H1 (cell line): ENCODE data around the gene BCAS3. TPM values are rescaled to one million over a fixed set of nuclear protein-coding genes. Genes with fewer than 3 reads are reported as not detected.

Experiments
- CTCF ChIA-PET: fragments of 300-600 bp; sonication (Branson Sonifier 250); formaldehyde crosslinking; loops from one replicate; lab custom pipeline; 2021; ENCODE audit not compliant: partially characterized antibody; lab: Charles Lee
- POLR2A ChIA-PET: fragments of 300-600 bp; sonication (Branson Sonifier 250); formaldehyde crosslinking; loops from one replicate; lab custom pipeline; 2021; ENCODE audit warnings: inconsistent platforms; ENCODE audit not compliant: partially characterized antibody; lab: Charles Lee
- DNase-seq, 2 experiments: peaks; one replicate each; pipeline versions ENCODE4 v3.0.0 to v3.0.0-alpha.2; 2010 to 2022; ENCODE audit warnings: low spot score in 2 of 2, low read depth in 1 of 2, mixed read lengths in 1 of 2
- FAIRE-seq: peaks from 2 replicates; lab custom pipeline; 2011; peaks lifted over from hg19 to GRCh38; lab: Jason Lieb, UNC
- H2AFZ ChIP-seq: 2 replicates; pipeline ENCODE4 v1.8.1; 2012; ENCODE audit warnings: low read length, inconsistent platforms
- H2AK5ac ChIP-seq: 2 replicates; pipeline ENCODE4 v1.6.1; 2013; ENCODE audit warnings: low read depth, low read length
- H2BK120ac ChIP-seq: replicated peaks from 2 replicates; pipeline ENCODE3; 2013; ENCODE audit warnings: low read depth, low read length, inconsistent platforms
- H2BK12ac ChIP-seq: 2 replicates; pipeline ENCODE4 v1.6.1; 2013; ENCODE audit warnings: low read depth, low read length
- H2BK15ac ChIP-seq: 2 replicates; pipeline ENCODE4 v1.6.1; 2013; ENCODE audit warnings: low read length
- H2BK20ac ChIP-seq: 2 replicates; pipeline ENCODE4 v1.6.1; 2013; ENCODE audit warnings: low read length
- H2BK5ac ChIP-seq: 2 replicates; pipeline ENCODE4 v1.6.1; 2013; ENCODE audit warnings: low read depth, low read length
- H3K14ac ChIP-seq: 2 replicates; pipeline ENCODE4 v1.6.1; 2013; ENCODE audit warnings: inconsistent platforms; ENCODE audit not compliant: insufficient read length
- H3K18ac ChIP-seq: 2 replicates; pipeline ENCODE4 v1.6.1; 2013; ENCODE audit warnings: low read length; ENCODE audit errors: extremely low read depth
- H3K23ac ChIP-seq: 2 replicates; pipeline ENCODE4 v1.6.1; 2013; ENCODE audit warnings: inconsistent platforms; ENCODE audit not compliant: insufficient read length
- H3K23me2 ChIP-seq: 2 replicates; pipeline ENCODE4 v1.6.1; 2013; ENCODE audit warnings: low read depth, low read length
- H3K27ac ChIP-seq: 2 replicates; pipeline ENCODE4 v1.6.1; 2011; ENCODE audit warnings: low read depth, low read length, inconsistent platforms
- H3K27me3 ChIP-seq, 4 experiments: replicated peaks in 1 of 4; 1 replicate in 1 of 4; 2 replicates in 3 of 4; pipeline versions ENCODE4 v1.6.1 to v1.8.1; 2011 to 2013; ENCODE audit warnings: low read length in 3 of 4, mild to moderate bottlenecking in 3 of 4, inconsistent platforms in 2 of 4, mixed read lengths in 2 of 4, moderate library complexity in 1 of 4; ENCODE audit not compliant: control insufficient read depth in 3 of 4, insufficient read depth in 3 of 4; ENCODE audit errors: extremely low read depth in 1 of 4
- H3K36me3 ChIP-seq, 4 experiments: 2 replicates each; pipeline versions ENCODE4 v1.6.1 to v1.8.1; 2011 to 2013; ENCODE audit warnings: mild to moderate bottlenecking in 4 of 4, low read length in 3 of 4, moderate library complexity in 2 of 4, control low read depth in 1 of 4, inconsistent platforms in 1 of 4; ENCODE audit not compliant: insufficient read depth in 4 of 4, control insufficient read depth in 2 of 4
- H3K4ac ChIP-seq: replicated peaks from 2 replicates; pipeline ENCODE3; 2013; ENCODE audit warnings: low read length, low read depth, mixed read lengths, inconsistent platforms; ENCODE audit not compliant: insufficient read length
- H3K4me1 ChIP-seq, 4 experiments: replicated peaks in 1 of 4; 1 replicate in 1 of 4; 2 replicates in 3 of 4; pipeline versions ENCODE4 v1.6.1 to v1.8.1; 2011 to 2013; ENCODE audit warnings: low read length in 3 of 4, inconsistent platforms in 2 of 4, mixed read lengths in 1 of 4; ENCODE audit not compliant: insufficient read depth in 4 of 4, control insufficient read depth in 3 of 4
- H3K4me2 ChIP-seq, 2 experiments: 2 replicates each; pipeline versions ENCODE4 v1.6.1 to v1.8.1; 2011 to 2013; ENCODE audit warnings: low read depth in 2 of 2, low read length in 2 of 2, control low read depth in 1 of 2, inconsistent platforms in 1 of 2, mild to moderate bottlenecking in 1 of 2; ENCODE audit not compliant: insufficient read depth in 1 of 2
- H3K4me3 ChIP-seq, 4 experiments: fragments of 200-600, 300-600 bp in 1 of 4; sonication (generic), shearing (Covaris generic), sonication (Bioruptor Twin) in 1 of 4; 2 replicates each; pipeline versions ENCODE4 v1.5.1 to v1.8.1; 2011 to 2016; ENCODE audit warnings: low read length in 4 of 4, low read depth in 3 of 4, control low read depth in 2 of 4, inconsistent platforms in 2 of 4, mild to moderate bottlenecking in 2 of 4, mixed read lengths in 1 of 4, moderate library complexity in 1 of 4; ENCODE audit not compliant: insufficient read depth in 2 of 4; ENCODE audit errors: extremely low read depth in 1 of 4
- H3K56ac ChIP-seq: replicated peaks from 2 replicates; pipeline ENCODE3; 2013; ENCODE audit warnings: low read depth, mild to moderate bottlenecking, mixed read lengths, low read length, inconsistent platforms; ENCODE audit not compliant: insufficient read length
- H3K79me1 ChIP-seq: 2 replicates; pipeline ENCODE4 v1.6.1; 2013; ENCODE audit warnings: low read depth, low read length, control low read depth
- H3K79me2 ChIP-seq, 2 experiments: 2 replicates each; pipeline versions ENCODE4 v1.6.1 to v1.8.1; 2012 to 2013; ENCODE audit warnings: low read length in 2 of 2, mild to moderate bottlenecking in 2 of 2, inconsistent platforms in 1 of 2; ENCODE audit not compliant: insufficient read depth in 2 of 2, control insufficient read depth in 1 of 2
- H3K9ac ChIP-seq, 4 experiments: replicated peaks in 1 of 4; 1 replicate in 1 of 4; 2 replicates in 3 of 4; pipeline versions ENCODE4 v1.6.1 to v1.8.1; 2011 to 2013; ENCODE audit warnings: low read depth in 3 of 4, low read length in 3 of 4, control low read depth in 2 of 4, mild to moderate bottlenecking in 2 of 4, moderate library complexity in 2 of 4, inconsistent platforms in 1 of 4; ENCODE audit errors: extremely low read depth in 1 of 4
- H3K9me3 ChIP-seq, 2 experiments: 2 replicates each; pipeline versions ENCODE4 v1.6.1 to v1.8.1; 2012 to 2013; ENCODE audit warnings: mild to moderate bottlenecking in 2 of 2, moderate library complexity in 2 of 2, control low read depth in 1 of 2, inconsistent platforms in 1 of 2, low read depth in 1 of 2, low read length in 1 of 2, mixed read lengths in 1 of 2; ENCODE audit not compliant: insufficient read depth in 2 of 2
- H4K20me1 ChIP-seq, 2 experiments: replicated peaks in 1 of 2; 2 replicates each; pipeline versions ENCODE3 to v1.8.1; 2011 to 2013; ENCODE audit warnings: inconsistent platforms in 2 of 2, low read length in 2 of 2, mild to moderate bottlenecking in 1 of 2; ENCODE audit not compliant: insufficient read depth in 2 of 2, control insufficient read depth in 1 of 2
- H4K5ac ChIP-seq: 2 replicates; pipeline ENCODE4 v1.6.1; 2013; ENCODE audit warnings: low read length, low read depth, mixed read lengths, inconsistent platforms; ENCODE audit not compliant: insufficient read length
- H4K8ac ChIP-seq: 2 replicates; pipeline ENCODE4 v1.8.0; 2013; ENCODE audit warnings: mild to moderate bottlenecking, moderate library complexity, low read length, inconsistent platforms; ENCODE audit not compliant: insufficient read depth; ENCODE audit errors: extremely low read depth
- H4K91ac ChIP-seq: replicated peaks from 2 replicates; pipeline ENCODE3; 2013; ENCODE audit warnings: low read length, mixed read lengths, inconsistent platforms; ENCODE audit not compliant: insufficient read length
- KDM5A ChIP-seq: fragments of 200-600 bp; IDR thresholded peaks from 2 replicates; pipeline ENCODE4 v1.7.1; 2012; ENCODE audit warnings: mild to moderate bottlenecking, low read length, inconsistent platforms, mixed read lengths
- RNF2 ChIP-seq: fragments of 200-900, 300-1000 bp; sonication (generic); IDR thresholded peaks from 2 replicates; pipeline ENCODE4 v1.7.1; 2016; ENCODE audit warnings: borderline replicate concordance, low read depth, mild to moderate bottlenecking, antibody characterized with exemption, low read length; ENCODE audit not compliant: poor library complexity, severe bottlenecking; ENCODE audit errors: missing control alignments
- WGBS, 2 experiments: shearing (Covaris generic) in 1 of 2; methylation state at CpG; one replicate each; pipeline versions ENCODE4 v1.1.6 to v1.1.7; 2013 to 2015; ENCODE audit warnings: low lambda C conversion rate in 2 of 2, mixed read lengths in 2 of 2, inconsistent platforms in 1 of 2, low coverage in 1 of 2, missing lambda C conversion rate in 1 of 2; ENCODE audit not compliant: insufficient replicate concordance in 2 of 2, insufficient coverage in 1 of 2, insufficient read length in 1 of 2; ENCODE audit errors: extremely low coverage in 1 of 2, missing lambda C conversion rate in 1 of 2; 5-methylcytosine and 5-hydroxymethylcytosine counted together
- polyA plus RNA-seq, 7 experiments: library from polyadenylated mRNA; depleted of rRNA in 3 of 7; stranded (reverse) in 5 of 7; unstranded in 2 of 7; fragments of >200 nt in 5 of 7; fragments of 200-250 nt in 2 of 7; gene quantifications; 1 replicate in 5 of 7; 2 replicates in 1 of 7; 4 replicates in 1 of 7; pipeline versions ENCODE4 v1.2.1 to v1.2.3, GENCODE V29; 2011 to 2013; ENCODE audit warnings: missing spikeins in 2 of 7, mixed read lengths in 2 of 7
- total RNA-seq: library from RNA; stranded (reverse); fragmentation: NEBNext Ultra II Directional; extraction: Animal tissue kit (Norgen Biotek cat#: 25700); gene quantifications from 2 replicates; pipeline ENCODE4 v1.2.1, GENCODE V29; 2021

The BCAS3 gene
- total and polyA plus RNA-seq, 2 of the 8 experiments (the other 6 are each of a cell fraction or from before 2014, with no cell fraction given), result 9.9 to 13.3 TPM

GRCh38 chr17:61416211-61416539 is 738.5 kb downstream of the BCAS3 start:
- Histone ChIP-seq H3K4me2 (peak overlapping the region; percentile 52 to 86), H3K23ac (no peak overlapping the region), H3K14ac (no peak overlapping the region), H3K9me3 (no peaks in the 10 kb centered on the region), H4K5ac (no peak overlapping the region), H3K79me1 (no peaks in the 10 kb centered on the region), H3K9ac (no peak overlapping the region), H3K18ac (peak overlapping the region; percentile 32; the same call in 1 of the 2 replicates), H4K8ac (no peak overlapping the region), H4K20me1 (no peaks in the 10 kb centered on the region), H2BK20ac (no peak overlapping the region), H3K79me2 (no peaks in the 10 kb centered on the region), H3K27ac (no peak overlapping the region), H3K4me3 (peak overlapping the region in 1 of 4 experiments; percentile 56; a peak in 2 of 8 replicates), H4K91ac (no peak overlapping the region), H3K4me1 (peaks cover 0 to 11% (median 4%) of the 10 kb centered on the region in 4 experiments; a peak in 4 of 7 replicates), H2BK12ac (peak overlapping the region; percentile 60; the same call in 1 of the 2 replicates), H3K36me3 (no peaks in the 10 kb centered on the region), H3K4ac (no peak overlapping the region), H2BK120ac (no peak overlapping the region), H2AFZ (no peak overlapping the region), H3K27me3 (peaks cover 6 to 58% (median 51%) of the 10 kb centered on the region in 4 experiments), H3K23me2 (peaks cover 18% of the 10 kb centered on the region), H2BK15ac (peak overlapping the region; percentile 81; the same call in 1 of the 2 replicates), H2BK5ac (0 out of 2 replicates have a peak overlapping the region, but pooled peaks have one; percentile 35), H2AK5ac (0 out of 2 replicates have a peak overlapping the region, but pooled peaks have one; percentile 19), H3K56ac (no peak overlapping the region)
- POLR2A ChIA-PET, result interaction anchor here (0.6 kb wide), 1 partner anchor 31 kb away, joined by 3 read pairs; no protein-coding TSS in a partner anchor
- no peak for DNase-seq
- CTCF ChIA-PET, result interaction anchor here (1.2 to 8.8 kb wide), 7 partner anchors 10 to 158 kb away, joined by 3 to 108 read pairs (median 9); partner anchors contain the start of gene TBX4
- TF ChIP-seq KDM5A, result no peak
- TF ChIP-seq RNF2, result peak; percentile 22
- FAIRE-seq, result no peak
- WGBS, 2 experiments, result 78% methylated on average over 6 of the region's 6 CpGs; no CpG with 5 or more reads in 1 of the 2 experiments
